Pancreas (tissue), 10 donors: ENCODE measurements around the gene C4BPB. TPM values are rescaled to one million over a fixed set of nuclear protein-coding genes. Genes with fewer than 3 reads are reported as not detected.

Source experiments
- ATAC-seq, 4 donors: fragments of 200-7000 bp; cut with Tn5 transposase; one replicate each; pipeline versions ENCODE4 v1.8.0 to v1.9.1; 2020; ENCODE audit warnings: mild to moderate bottlenecking in 4 of 4, moderate library complexity in 4 of 4
- DNase-seq, 6 donors: peaks; one replicate each; pipeline ENCODE4 v3.0.0-alpha.2; 2020
- FAIRE-seq: peaks from 2 replicates; lab custom pipeline; 2012; peaks lifted over from hg19 to GRCh38; lab: Jason Lieb, UNC
- H3K27ac ChIP-seq, 4 donors: fragments of 200-600 bp; sonication (generic); 1 replicate in 3 of 4; 2 replicates in 1 of 4; pipeline versions ENCODE4 v1.5.0 to v1.8.0; 2020
- H3K27me3 ChIP-seq, 4 donors: fragments of 200-600 bp; one replicate each; pipeline ENCODE4 v1.8.0; 2021
- H3K36me3 ChIP-seq, 3 donors: fragments of 200-600 bp; sonication (generic) in 1 of 3; one replicate each; pipeline versions ENCODE4 v1.5.0 to v1.8.0; 2020 to 2021
- H3K4me1 ChIP-seq, 3 donors: fragments of 200-600 bp; one replicate each; pipeline ENCODE4 v1.8.0; 2021
- H3K4me3 ChIP-seq, 4 donors: fragments of 200-600 bp; sonication (generic) in 2 of 4; one replicate each; pipeline versions ENCODE4 v1.5.0 to v1.8.0; 2020 to 2021
- H3K9me3 ChIP-seq, 4 donors: fragments of 200-600 bp; one replicate each; pipeline ENCODE4 v1.8.0; 2021
- CTCF ChIP-seq, 4 donors: fragments of 200-600 bp; sonication (generic) in 3 of 4; IDR thresholded peaks; one replicate each; pipeline versions ENCODE4 v1.5.0 to v1.8.0; 2021; ENCODE audit warnings: antibody characterized with exemption in 4 of 4
- WGBS, 2 donors: extraction: QIAGEN DNeasy Blood & Tissue Kit; methylation state at CpG; one replicate each; pipeline ENCODE4 v1.1.7; 2013; 5-methylcytosine and 5-hydroxymethylcytosine counted together
- intact Hi-C, 3 donors: fragments of 100-400 bp; cut with DNase I; formaldehyde crosslinking; loops; one replicate each; pipeline versions ENCODE4 v1.11.1 to v1.14.2; 2022
- polyA plus RNA-seq, 2 donors: library from polyadenylated mRNA; stranded (reverse); fragments of 200-250 nt; gene quantifications; one replicate each; pipeline ENCODE4 v1.2.3, GENCODE V29; 2013
- total RNA-seq, 6 donors: library from RNA; stranded (reverse); fragmentation: NEBNext Ultra II Directional in 4 of 6; extraction: Animal tissue kit (Norgen Biotek cat#: 25700) in 4 of 6; gene quantifications; one replicate each; pipeline versions ENCODE4 v1.2.1 to v1.2.4, GENCODE V29; 2021 to 2023
- donor health status: healthy with polysubstance abuse.
- donor health status: DM: no; HTN: no; CAD: no; lungs with moderate emphysema.
- donor health status: DM: no; HTN: no; CAD: no.
- donor health status: control.
- donor health status: control.
- donor health status: Bipolar disorder and iron deficiency.
- donor health status: DM: yes; HTN: yes; CAD: no.
- donor health status: DM: no; HTN: no; CAD: no.
- donor health status: DM: no; HTN: no; CAD: no.
- donor health status: DM: yes; HTN: yes; CAD: no.

The C4BPB gene
- total and polyA plus RNA-seq, 8 donors: 1.6 to 34.1 (median 4.2) TPM

GRCh38 chr1:207055386-207056001 lies 33.2 kb upstream of the C4BPB start:
- DNase-seq (no peak), FAIRE-seq (no peak), ATAC-seq (no peak)
- TF ChIP-seq CTCF (IDR thresholded peaks at IDR 0.05): no peak
- H3K27me3 ChIP-seq: no peaks in the 10 kb centered on the region
- H3K9me3 ChIP-seq: no peaks in the 10 kb centered on the region
- H3K27ac ChIP-seq: peak overlapping the region in 1 of 4 donors; percentile 60
- no peak overlapping the region for H3K4me3 ChIP-seq
- peaks cover 0 to 16% (median 9%) of the 10 kb centered on the region in 3 donors for H3K4me1 ChIP-seq
- no peaks in the 10 kb centered on the region for H3K36me3 ChIP-seq
- 43 to 49% methylated on average over 3 of the region's 3 CpGs for WGBS, 2 donors
- intact Hi-C loops: no loop called here

GRCh38 chr1:207056673-207057072 lies 32.0 kb upstream of the C4BPB start:
- Histone ChIP-seq H3K4me3 (no peak overlapping the region), H3K27me3 (no peaks in the 10 kb centered on the region), H3K27ac (peak overlapping the region; percentile 10 to 60 (median 34)), H3K4me1 (peaks cover 0 to 13% (median 4%) of the 10 kb centered on the region in 3 donors), H3K9me3 (no peaks in the 10 kb centered on the region), H3K36me3 (no peaks in the 10 kb centered on the region)
- intact Hi-C loops: no loop called here
- TF ChIP-seq CTCF (IDR thresholded peaks at IDR 0.05): no peak
- FAIRE-seq: no peak
- ATAC-seq: peak in 1 of 4 donors; percentile 5
- WGBS, 2 donors: 60 to 67% methylated on average over 6 of the region's 6 CpGs
- no peak for DNase-seq

GRCh38 chr1:207058252-207058651 lies 30.4 kb upstream of the C4BPB start:
- H3K36me3 ChIP-seq: peaks cover 0 to 5% (median 3%) of the 10 kb centered on the region in 3 donors

GRCh38 chr1:207058878-207059867 lies 29.5 kb upstream of the C4BPB start:
- 85 to 89% methylated on average over 6 of the region's 6 CpGs for WGBS, 2 donors
- H3K27me3 ChIP-seq: no peaks in the 10 kb centered on the region
- H3K27ac ChIP-seq: no peak overlapping the region
- H3K4me1 ChIP-seq: peaks cover 0 to 4% (median 0%) of the 10 kb centered on the region in 3 donors
- no peak for TF ChIP-seq CTCF (IDR thresholded peaks at IDR 0.05)
- DNase-seq: no peak
- no peaks in the 10 kb centered on the region for H3K9me3 ChIP-seq
- H3K4me3 ChIP-seq: no peak overlapping the region
- intact Hi-C loops: no loop called here
- FAIRE-seq: no peak
- peaks cover 0 to 8% (median 3%) of the 10 kb centered on the region in 3 donors for H3K36me3 ChIP-seq
- peak in 2 of 4 donors; percentile 50 to 62 for ATAC-seq

More at GRCh38 chr1:207058252-207058651, 30.4 kb upstream of the C4BPB start:
- no peak overlapping the region for H3K4me3 ChIP-seq
- TF ChIP-seq CTCF (IDR thresholded peaks at IDR 0.05): no peak
- intact Hi-C loops: no loop called here
- DNase-seq (no peak), ATAC-seq (no peak), FAIRE-seq (no peak)
- no peaks in the 10 kb centered on the region for H3K27me3 ChIP-seq
- no peak overlapping the region for H3K27ac ChIP-seq
- H3K4me1 ChIP-seq: peaks cover 0 to 4% (median 0%) of the 10 kb centered on the region in 3 donors
- no peaks in the 10 kb centered on the region for H3K9me3 ChIP-seq
- WGBS, 2 donors: 71% methylated on average over 4 of the region's 4 CpGs
